HEK293T (cell line): ENCODE results near the gene MIDN.
"Not testable (repeated sequence)": the region's sequence is repeated elsewhere in the genome, so short reads cannot be mapped to it uniquely, and the experiment has no call there.

ENCODE experiments used
- CTCF ChIA-PET: fragments of 350-600 bp; formaldehyde crosslinking; extraction: SDS; loops from one replicate; lab custom pipeline; 2021; ENCODE audit warnings: antibody characterized with exemption, inconsistent platforms; lab: Yijun Ruan, JAX
- POLR2A ChIA-PET: fragments of 350-600 bp; formaldehyde crosslinking; extraction: SDS; loops from one replicate; lab custom pipeline; 2020; ENCODE audit warnings: antibody characterized with exemption, inconsistent platforms; lab: Yijun Ruan, JAX
- DNase-seq: peaks from one replicate; pipeline ENCODE4 v3.0.0; 2012; ENCODE audit warnings: mixed read lengths; ENCODE audit errors: extremely low spot score
- ARNT ChIP-seq: fragments of 450-650 bp; IDR thresholded peaks from 2 replicates; pipeline ENCODE4 v1.6.1; 2017; ENCODE audit warnings: mild to moderate bottlenecking
- BHLHE40 ChIP-seq: fragments of 450-650 bp; IDR thresholded peaks from 2 replicates; pipeline ENCODE4 v1.6.1; 2016; ENCODE audit warnings: mild to moderate bottlenecking, moderate library complexity, borderline replicate concordance
- CTBP1 ChIP-seq: fragments of 450-650 bp; IDR thresholded peaks from 2 replicates; pipeline ENCODE4 v1.6.1; 2016; ENCODE audit warnings: borderline replicate concordance
- ELF4 ChIP-seq: fragments of 450-650 bp; IDR thresholded peaks from 2 replicates; pipeline ENCODE4 v1.6.1; 2017; ENCODE audit warnings: antibody characterized with exemption
- FOXA1 ChIP-seq: fragments of 450-650 bp; IDR thresholded peaks from 2 replicates; pipeline ENCODE4 v1.6.1; 2016; ENCODE audit warnings: mild to moderate bottlenecking
- FOXK2 ChIP-seq: fragments of 450-650 bp; IDR thresholded peaks from 2 replicates; pipeline ENCODE4 v1.6.1; 2016; ENCODE audit warnings: mild to moderate bottlenecking
- FOXM1 ChIP-seq: fragments of 450-650 bp; IDR thresholded peaks from 2 replicates; pipeline ENCODE4 v1.6.1; 2017; ENCODE audit warnings: mild to moderate bottlenecking, borderline replicate concordance
- HDGF ChIP-seq: fragments of 450-650 bp; IDR thresholded peaks from 2 replicates; pipeline ENCODE4 v1.6.1; 2017; ENCODE audit warnings: antibody characterized with exemption, borderline replicate concordance
- L3MBTL2 ChIP-seq: fragments of 450-650 bp; conservative IDR thresholded peaks from 2 replicates; pipeline ENCODE4 v1.6.1; 2016; ENCODE audit warnings: mild to moderate bottlenecking
- LEF1 ChIP-seq: fragments of 450-650 bp; IDR thresholded peaks from 2 replicates; pipeline ENCODE4 v1.6.1; 2017; ENCODE audit warnings: mild to moderate bottlenecking, borderline replicate concordance
- NFRKB ChIP-seq: fragments of 450-650 bp; IDR thresholded peaks from 2 replicates; pipeline ENCODE4 v1.6.1; 2016; ENCODE audit warnings: mild to moderate bottlenecking, moderate library complexity
- SP1 ChIP-seq: fragments of 450-650 bp; IDR thresholded peaks from 2 replicates; pipeline ENCODE4 v1.6.1; 2017
- SUZ12 ChIP-seq: fragments of 450-650 bp; IDR thresholded peaks from 2 replicates; pipeline ENCODE4 v1.6.1; 2016; ENCODE audit warnings: mild to moderate bottlenecking
- TARDBP ChIP-seq: fragments of 450-650 bp; IDR thresholded peaks from 2 replicates; pipeline ENCODE4 v1.6.1; 2016
- ZNF384 ChIP-seq: fragments of 450-650 bp; IDR thresholded peaks from 2 replicates; pipeline ENCODE4 v1.6.1; 2016
- TF ChIP-seq, protein P1 (sequence below): fragments of 450-650 bp; IDR thresholded peaks from 2 replicates; pipeline ENCODE4 v1.6.1; 2016

The MIDN gene

DNA sequence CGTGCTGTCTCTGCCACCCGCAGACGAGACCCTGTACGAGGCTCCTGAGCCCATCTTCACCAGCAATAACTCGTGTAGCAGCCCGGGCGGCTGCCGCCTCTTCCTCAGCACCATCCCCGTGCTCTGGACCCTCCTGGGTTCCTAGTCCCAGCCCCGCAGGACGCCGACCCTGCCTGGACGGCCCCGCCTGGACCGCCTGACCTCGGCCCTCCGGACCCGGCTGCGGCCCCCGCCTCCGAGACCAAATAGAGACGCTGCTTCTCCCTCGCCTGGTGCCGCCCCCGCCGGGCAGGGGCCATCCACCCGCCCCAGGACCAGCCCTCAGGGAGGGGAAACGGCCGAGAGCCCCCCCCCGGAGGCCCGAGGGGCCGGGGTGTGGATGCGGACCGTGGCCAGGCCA lies 51.4 kb downstream of the MIDN start:
- DNase-seq, result no peak
- CTCF ChIA-PET, result no interaction called here
- TF ChIP-seq HDGF (no peak), BHLHE40 (no peak)
- POLR2A ChIA-PET, result no interaction called here

DNA sequence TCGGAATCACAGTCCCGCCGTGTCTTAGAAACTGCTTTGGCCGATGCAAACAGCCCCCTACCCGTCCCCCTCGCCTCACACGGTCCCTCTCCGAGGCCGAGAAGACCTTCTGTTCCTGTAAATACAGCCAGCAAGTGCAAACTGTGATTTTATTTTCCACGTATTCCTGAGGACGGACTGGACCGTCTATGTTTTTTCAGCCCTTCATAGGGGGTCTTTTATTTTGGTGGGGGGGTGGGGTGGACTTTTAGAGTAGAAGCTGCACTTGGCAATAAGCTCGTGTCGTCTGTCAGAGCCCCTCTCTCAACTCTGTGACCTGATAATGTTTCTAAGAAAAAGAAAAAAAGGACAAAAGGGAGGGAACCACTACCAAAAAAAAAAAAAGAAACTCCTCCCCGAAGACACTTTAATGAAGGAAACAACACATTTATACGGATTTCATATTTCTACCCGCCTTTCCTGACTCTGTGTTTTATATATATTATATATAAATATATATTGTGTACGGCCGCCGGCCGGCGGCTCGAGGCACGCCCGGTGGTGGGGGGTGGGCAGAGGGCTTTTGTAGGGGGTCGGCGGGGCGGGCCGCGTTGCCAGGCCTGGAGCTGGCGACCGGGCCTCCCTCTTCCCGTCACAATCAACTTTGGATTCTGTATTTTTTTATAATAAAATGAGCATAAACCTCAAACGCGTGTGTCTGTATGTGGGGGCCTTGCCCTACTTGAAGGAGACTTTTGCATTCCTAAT lies 52.5 kb downstream of the MIDN start:
- CTCF ChIA-PET, result no interaction called here

DNA sequence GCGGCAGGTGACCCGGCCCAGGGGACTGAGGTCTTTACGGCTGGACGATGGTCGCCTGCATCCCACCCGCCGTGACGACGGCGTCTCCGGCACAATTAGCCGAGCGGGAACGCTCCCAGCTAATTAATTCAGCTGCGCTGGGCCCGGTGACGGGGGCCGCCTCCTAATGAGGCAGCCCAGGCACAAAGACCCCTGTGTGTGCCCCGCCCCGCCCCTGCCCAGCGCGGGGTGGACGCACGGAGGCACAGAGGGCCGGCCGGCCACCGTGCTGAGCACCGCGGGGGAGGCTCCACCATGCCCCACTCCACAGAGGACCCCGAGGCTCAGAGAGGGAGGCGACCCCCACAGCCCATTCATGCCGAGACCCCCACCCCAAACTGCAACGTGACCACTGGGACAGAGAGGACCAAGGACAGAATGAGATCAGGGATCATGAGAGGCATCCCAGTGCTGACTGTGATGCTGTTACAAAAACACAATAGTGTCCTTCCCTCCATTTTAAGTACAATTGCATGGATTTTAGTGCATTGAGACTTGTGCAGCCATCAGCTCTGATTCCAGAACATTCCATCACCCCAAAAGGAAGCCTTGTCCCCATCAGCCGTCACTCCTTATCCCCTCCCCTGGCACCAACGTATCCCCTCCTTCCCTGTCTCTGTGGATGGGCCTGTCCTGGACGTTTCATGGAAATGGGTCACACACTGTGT lies 54.3 kb downstream of the MIDN start:
- CTCF ChIA-PET, result no interaction called here
- TF ChIP-seq CTBP1 (no peak), FOXA1 (no peak)
- no peak for DNase-seq
- POLR2A ChIA-PET, result interaction anchor here (1.9 kb wide), 1 partner anchor 34 kb away, joined by 5 read pairs; the partner anchor contains the start of gene CIRBP

More for the DNA sequence above, 52.5 kb downstream of the MIDN start:
- POLR2A ChIA-PET, result no interaction called here
- no peak for TF ChIP-seq FOXM1
- TF ChIP-seq SP1, result no peak
- TF ChIP-seq HDGF, result no peak
- TF ChIP-seq CTBP1, result no peak
- no peak for TF ChIP-seq FOXK2
- TF ChIP-seq FOXA1, result no peak
- no peak for TF ChIP-seq ARNT
- no peak for TF ChIP-seq SUZ12
- no peak for TF ChIP-seq ELF4
- TF ChIP-seq NFRKB, result no peak
- no peak for TF ChIP-seq BHLHE40
- no peak for TF ChIP-seq ZNF384
- no peak for TF ChIP-seq LEF1
- no peak for DNase-seq

- POLR2A ChIA-PET, result interaction anchor here (1.1 to 1.9 kb wide), 3 partner anchors 9 to 35 kb away, joined by 3 to 5 read pairs (median 3); partner anchors contain the start of gene CIRBP
- TF ChIP-seq BHLHE40 (no peak), ZNF384 (no peak), FOXK2 (no peak), ELF4 (no peak), HDGF (no peak), FOXM1 (no peak), SP1 (no peak), LEF1 (no peak), ARNT (no peak), L3MBTL2 (no peak), CTBP1 (no peak), FOXA1 (no peak), TARDBP (no peak), NFRKB (no peak), SUZ12 (no peak)
- TF ChIP-seq, protein P1, sequence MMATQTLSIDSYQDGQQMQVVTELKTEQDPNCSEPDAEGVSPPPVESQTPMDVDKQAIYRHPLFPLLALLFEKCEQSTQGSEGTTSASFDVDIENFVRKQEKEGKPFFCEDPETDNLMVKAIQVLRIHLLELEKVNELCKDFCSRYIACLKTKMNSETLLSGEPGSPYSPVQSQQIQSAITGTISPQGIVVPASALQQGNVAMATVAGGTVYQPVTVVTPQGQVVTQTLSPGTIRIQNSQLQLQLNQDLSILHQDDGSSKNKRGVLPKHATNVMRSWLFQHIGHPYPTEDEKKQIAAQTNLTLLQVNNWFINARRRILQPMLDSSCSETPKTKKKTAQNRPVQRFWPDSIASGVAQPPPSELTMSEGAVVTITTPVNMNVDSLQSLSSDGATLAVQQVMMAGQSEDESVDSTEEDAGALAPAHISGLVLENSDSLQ, result no peak
- no peak for DNase-seq
- CTCF ChIA-PET, result interaction anchor here (0.7 kb wide), 1 partner anchor 23 kb away, joined by 3 read pairs; no protein-coding TSS in a partner anchor
These were observed 56.0 kb downstream of the MIDN start for GRCh38 chr19:1304197-1304924.

- POLR2A ChIA-PET, result interaction anchor here (0.9 kb wide), 1 partner anchor 37 kb away, joined by 4 read pairs; no protein-coding TSS in a partner anchor
- CTCF ChIA-PET, DNase-seq: not testable (repeated sequence)
These were observed 57.0 kb downstream of the MIDN start for GRCh38 chr19:1305354-1305753.

- DNase-seq, result no peak
- no peak for TF ChIP-seq TARDBP
- TF ChIP-seq, protein P1, result no peak
- TF ChIP-seq BHLHE40, result no peak
- TF ChIP-seq L3MBTL2, result no peak
- no peak for TF ChIP-seq ZNF384
- no peak for TF ChIP-seq SP1
- TF ChIP-seq FOXK2, result no peak
- no peak for TF ChIP-seq SUZ12
- TF ChIP-seq HDGF, result no peak
- TF ChIP-seq FOXA1, result no peak
- CTCF ChIA-PET, result no interaction called here
- POLR2A ChIA-PET, result interaction anchor here (0.7 to 0.8 kb wide), 2 partner anchors 17 to 47 kb away, joined by 3 read pairs; a partner anchor contains a TSS
These were observed 58.9 kb downstream of the MIDN start for GRCh38 chr19:1307320-1307719.
